ENCODE data around the gene RASD2. TPM values are rescaled to one million over a fixed set of nuclear protein-coding genes. Genes with fewer than 3 reads are reported as not detected.

Gene RASD2
- total RNA-seq, 1 donor from 2014 or later, result 1.1 TPM

- no peak for DNase-seq
Observed at GRCh38 chr22:35519306-35520000, 21.2 kb upstream of the RASD2 start.

- DNase-seq, result no peak
Observed at GRCh38 chr22:35521358-35522224, 19.0 kb upstream of the RASD2 start.

GRCh38 chr22:35522225-35523149 lies 18.1 kb upstream of the RASD2 start:
- no peak for DNase-seq

- no peak for DNase-seq
Observed at GRCh38 chr22:35523167-35523947, 17.3 kb upstream of the RASD2 start.

- peak; percentile 71 for DNase-seq
Observed at GRCh38 chr22:35524966-35525686, 15.5 kb upstream of the RASD2 start.

GRCh38 chr22:35525687-35526332 lies 14.8 kb upstream of the RASD2 start:
- DNase-seq, result no peak

- no peak for DNase-seq
Observed at GRCh38 chr22:35526333-35526979, 14.2 kb upstream of the RASD2 start.

GRCh38 chr22:35528927-35529326 lies 11.7 kb upstream of the RASD2 start:
- no peak for DNase-seq

- DNase-seq, result no peak
Observed at GRCh38 chr22:35530700-35531099, 9.9 kb upstream of the RASD2 start.

GRCh38 chr22:35531202-35531601 lies 9.4 kb upstream of the RASD2 start:
- DNase-seq, result no peak

- DNase-seq, result no peak
Observed at GRCh38 chr22:35531676-35532075, 9.0 kb upstream of the RASD2 start.

GRCh38 chr22:35533365-35534029 lies 7.1 kb upstream of the RASD2 start:
- DNase-seq, result no peak

GRCh38 chr22:35534091-35534490 lies 6.5 kb upstream of the RASD2 start:
- DNase-seq, result no peak

GRCh38 chr22:35537232-35537631 lies 3.4 kb upstream of the RASD2 start:
- DNase-seq, result no peak

GRCh38 chr22:35538801-35539321 lies 1.8 kb upstream of the RASD2 start:
- DNase-seq, result no peak

- DNase-seq, result no peak
Observed at GRCh38 chr22:35539487-35539886, 1.1 kb upstream of the RASD2 start.

- DNase-seq, result peak; percentile 68
Observed at GRCh38 chr22:35539910-35540594, 579 bp upstream of the RASD2 start.

GRCh38 chr22:35541254-35541748 lies 670 bp downstream of the RASD2 start:
- no peak for DNase-seq
